Heart left ventricle (tissue), 13 donors: ENCODE results near the gene PLXNA1.

Experiments
- CTCF ChIP-seq, 12 donors: fragments of 200-600 bp; sonication (generic) in 4 of 12; IDR thresholded peaks; one replicate each; pipeline versions ENCODE4 v1.5.0 to v1.8.0; 2018 to 2022; ENCODE audit warnings: antibody characterized with exemption in 12 of 12, mild to moderate bottlenecking in 5 of 12
- POLR2A ChIP-seq, 2 donors: fragments of 450-650 bp; IDR thresholded peaks; one replicate each; pipeline ENCODE4 v1.6.1; 2017; ENCODE audit warnings: antibody characterized with exemption in 2 of 2, mild to moderate bottlenecking in 2 of 2, moderate library complexity in 2 of 2
- donor health status: ischemic (EF 13 %, LVEDD 7.1; RV severe dilation, severe dysfunction).
- donor health status: DM: no; HTN: yes; CAD: no.
- donor health status: DM: no; HTN: no; CAD: no.
- donor health status: ischemic (EF 25% LVEDD 6.9; RV normal size, moderate dysfunction).
- donor health status: ischemic (EF 25% LVEDD 5.7; RV mildly dilated, moderate dysfunction).
- donor health status: ischemic (EF 35%, LVEDD 5.7; RV mildly dilated, moderate dysfunction).
- donor health status: nonischemic (EF 11% LVEDD 7.7; RV severe dilation, severe dysfunction).
- donor health status: DM: yes; HTN: yes; CAD: no.
- donor health status: PGD.
- donor health status: ischemic (EF 29% LVEDD 5.4; RV normal size, mild dysfunction).
- donor health status: nonischemic (EF 23%, LVEDD 6.1; RV moderate dilation, normal function).

GRCh38 chr3:126968391-126969390, 14.2 kb upstream of the PLXNA1 start:
- no peak for TF ChIP-seq CTCF (IDR thresholded peaks at IDR 0.05)
- TF ChIP-seq POLR2A (IDR thresholded peaks at IDR 0.05): no peak
